Spleen (tissue), 7 donors: ENCODE measurements around the gene BICDL2.

ENCODE experiments used
- CTCF ChIP-seq, 11 experiments: fragments of 200-600 bp in 7 of 11; fragments of 450-650 bp in 4 of 11; sonication (generic) in 4 of 11; IDR thresholded peaks in 8 of 11; conservative IDR thresholded peaks in 3 of 11; 1 replicate in 7 of 11; 2 replicates in 4 of 11; pipeline versions ENCODE4 v1.4.0 to v1.8.0; 2016 to 2021; ENCODE audit warnings: antibody characterized with exemption in 11 of 11, inconsistent platforms in 4 of 11, mild to moderate bottlenecking in 1 of 11
- POLR2A ChIP-seq, 3 donors: fragments of 450-650 bp; IDR thresholded peaks; one replicate each; pipeline ENCODE4 v1.5.1; 2017; ENCODE audit warnings: antibody characterized with exemption in 3 of 3, mild to moderate bottlenecking in 1 of 3
- POLR2AphosphoS5 ChIP-seq, 3 donors: sonication (generic); formaldehyde crosslinking; IDR thresholded peaks; one replicate each; pipeline ENCODE4 v1.5.1; 2017; ENCODE audit warnings: antibody characterized with exemption in 3 of 3
- donor health status: DM: no; HTN: no; CAD: no; lungs with moderate emphysema.
- donor health status: DM: no; HTN: no; CAD: no.
- donor health status: DM: no; HTN: no; CAD: no.

- TF ChIP-seq CTCF (IDR thresholded peaks at IDR 0.05 in 8 of 11, conservative IDR thresholded peaks at IDR 0.05 in 3 of 11): no peak
- no peak for TF ChIP-seq POLR2AphosphoS5 (IDR thresholded peaks at IDR 0.05)
- no peak for TF ChIP-seq POLR2A (IDR thresholded peaks at IDR 0.05)
These were observed 14.3 kb upstream of the BICDL2 start for GRCh38 chr16:3051009-3051408.
